Measurements from ENCODE around the gene STING1.

- TF ChIP-seq EZH2 (IDR thresholded peaks at IDR 0.05; ENCODE audit: borderline replicate concordance, low read depth, low read length, severe bottlenecking): no peak
- TF ChIP-seq, protein P1, sequence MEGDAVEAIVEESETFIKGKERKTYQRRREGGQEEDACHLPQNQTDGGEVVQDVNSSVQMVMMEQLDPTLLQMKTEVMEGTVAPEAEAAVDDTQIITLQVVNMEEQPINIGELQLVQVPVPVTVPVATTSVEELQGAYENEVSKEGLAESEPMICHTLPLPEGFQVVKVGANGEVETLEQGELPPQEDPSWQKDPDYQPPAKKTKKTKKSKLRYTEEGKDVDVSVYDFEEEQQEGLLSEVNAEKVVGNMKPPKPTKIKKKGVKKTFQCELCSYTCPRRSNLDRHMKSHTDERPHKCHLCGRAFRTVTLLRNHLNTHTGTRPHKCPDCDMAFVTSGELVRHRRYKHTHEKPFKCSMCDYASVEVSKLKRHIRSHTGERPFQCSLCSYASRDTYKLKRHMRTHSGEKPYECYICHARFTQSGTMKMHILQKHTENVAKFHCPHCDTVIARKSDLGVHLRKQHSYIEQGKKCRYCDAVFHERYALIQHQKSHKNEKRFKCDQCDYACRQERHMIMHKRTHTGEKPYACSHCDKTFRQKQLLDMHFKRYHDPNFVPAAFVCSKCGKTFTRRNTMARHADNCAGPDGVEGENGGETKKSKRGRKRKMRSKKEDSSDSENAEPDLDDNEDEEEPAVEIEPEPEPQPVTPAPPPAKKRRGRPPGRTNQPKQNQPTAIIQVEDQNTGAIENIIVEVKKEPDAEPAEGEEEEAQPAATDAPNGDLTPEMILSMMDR (IDR thresholded peaks at IDR 0.05; ENCODE audit: extremely low read depth in 1 of 2, insufficient read depth in 1 of 2, low read depth in 1 of 2, low read length in 2 of 2): no peak
- no peak for TF ChIP-seq POLR2A (IDR thresholded peaks at IDR 0.05; ENCODE audit: low read depth, low read length)
- TF ChIP-seq POLR2AphosphoS5 (IDR thresholded peaks at IDR 0.05; ENCODE audit: insufficient read depth, low read depth, low read length): peak; percentile 32
- no peak for TF ChIP-seq GATA2 (IDR thresholded peaks at IDR 0.05; ENCODE audit: insufficient read depth, insufficient read length, low read depth, low read length)
- TF ChIP-seq FOS (IDR thresholded peaks at IDR 0.05; ENCODE audit: borderline replicate concordance, insufficient read depth, low read length): peak; percentile 64
- TF ChIP-seq MAX (IDR thresholded peaks at IDR 0.05; ENCODE audit: insufficient read depth, insufficient read length): no peak
Observed at GRCh38 chr5:139458580-139459407, 23.8 kb downstream of the STING1 start.

Measured in endothelial cell of umbilical vein (primary cell).